Panc1 (cell line): Measurements from ENCODE around the gene NCOA4.

Experiments
- CTCF ChIP-seq: fragments of 450-650 bp; IDR thresholded peaks from 2 replicates; pipeline ENCODE4 v1.5.1; 2017; ENCODE audit warnings: mild to moderate bottlenecking
- POLR2AphosphoS5 ChIP-seq: IDR thresholded peaks from 2 replicates; pipeline ENCODE4 v1.6.1; 2012; ENCODE audit warnings: mild to moderate bottlenecking, low read depth, low read length, moderate library complexity
- REST ChIP-seq, 2 experiments: IDR thresholded peaks; 2 replicates each; pipeline ENCODE4 v1.6.1; 2011 to 2012; ENCODE audit warnings: low read depth in 2 of 2, control low read depth in 1 of 2, low read length in 1 of 2, mild to moderate bottlenecking in 1 of 2, moderate library complexity in 1 of 2; ENCODE audit not compliant: insufficient read depth in 1 of 2
- SIN3A ChIP-seq: IDR thresholded peaks from 2 replicates; pipeline ENCODE4 v1.6.1; 2012; ENCODE audit warnings: low read depth, mild to moderate bottlenecking, low read length, moderate library complexity, borderline replicate concordance; ENCODE audit not compliant: insufficient read depth
- TCF7L2 ChIP-seq: IDR thresholded peaks from 2 replicates; pipeline ENCODE4 v1.6.1; 2011; ENCODE audit warnings: mild to moderate bottlenecking, low read depth, low read length, inconsistent platforms

- TF ChIP-seq CTCF, result no peak
- no peak for TF ChIP-seq SIN3A
- no peak for TF ChIP-seq POLR2AphosphoS5
- TF ChIP-seq REST (IDR thresholded peaks at IDR 0.05; ENCODE audit: insufficient read depth in 1 of 2, low read depth in 2 of 2, low read length in 1 of 2), result no peak
- TF ChIP-seq TCF7L2, result no peak
Observed at GRCh38 chr10:46053534-46054434, 23.4 kb upstream of the NCOA4 start.
